ENCODE measurements around the gene SNAPIN. TPM values are rescaled to one million over a fixed set of nuclear protein-coding genes. Genes with fewer than 3 reads are reported as not detected.

The SNAPIN gene
- polyA plus RNA-seq, 1 donor from 2014 or later, result 74.5 TPM

- no peak overlapping the region for H3K4me3 Mint-ChIP-seq
- H3K27ac Mint-ChIP-seq, result no peak overlapping the region
- H3K9me3 Mint-ChIP-seq, result no peaks in the 10 kb centered on the region
- peaks cover 5% of the 10 kb centered on the region for H3K27me3 Mint-ChIP-seq
- peaks cover 0 to 7% (median 0%) of the 10 kb centered on the region in 3 donors for H3K4me1 Mint-ChIP-seq
- H3K36me3 Mint-ChIP-seq, result no peaks in the 10 kb centered on the region
Measured at GRCh38 chr1:153688276-153688675, 29.8 kb downstream of the SNAPIN start.

- Mint-ChIP-seq H3K27me3 (peaks cover 2% of the 10 kb centered on the region), H3K4me3 (no peak overlapping the region), H3K4me1 (peaks cover 0 to 7% (median 0%) of the 10 kb centered on the region in 3 donors), H3K27ac (no peak overlapping the region), H3K9me3 (no peaks in the 10 kb centered on the region), H3K36me3 (no peaks in the 10 kb centered on the region)
Measured at GRCh38 chr1:153688736-153689328, 30.3 kb downstream of the SNAPIN start.

GRCh38 chr1:153693466-153693865, 35.0 kb downstream of the SNAPIN start:
- Mint-ChIP-seq H3K36me3 (no peaks in the 10 kb centered on the region), H3K27me3 (peaks cover 7% of the 10 kb centered on the region), H3K9me3 (no peaks in the 10 kb centered on the region), H3K4me3 (peak overlapping the region in 1 of 4 donors; percentile 68), H3K27ac (no peak overlapping the region), H3K4me1 (peaks cover 0 to 2% (median 0%) of the 10 kb centered on the region in 3 donors)

- H3K36me3 Mint-ChIP-seq, result no peaks in the 10 kb centered on the region
- H3K27me3 Mint-ChIP-seq, result peaks cover 7% of the 10 kb centered on the region
- no peak overlapping the region for H3K27ac Mint-ChIP-seq
- no peak overlapping the region for H3K4me3 Mint-ChIP-seq
- H3K4me1 Mint-ChIP-seq, result no peaks in the 10 kb centered on the region
- H3K9me3 Mint-ChIP-seq, result no peaks in the 10 kb centered on the region
Measured at GRCh38 chr1:153696741-153697140, 38.2 kb downstream of the SNAPIN start.

GRCh38 chr1:153697191-153698019, 38.9 kb downstream of the SNAPIN start:
- no peaks in the 10 kb centered on the region for H3K36me3 Mint-ChIP-seq
- peak overlapping the region in 1 of 3 donors; percentile 73 for H3K27ac Mint-ChIP-seq
- no peaks in the 10 kb centered on the region for H3K9me3 Mint-ChIP-seq
- H3K4me1 Mint-ChIP-seq, result no peaks in the 10 kb centered on the region
- H3K27me3 Mint-ChIP-seq, result peaks cover 7% of the 10 kb centered on the region
- peak overlapping the region in 1 of 4 donors; percentile 38 for H3K4me3 Mint-ChIP-seq

GRCh38 chr1:153698020-153698922, 39.8 kb downstream of the SNAPIN start:
- H3K27ac Mint-ChIP-seq, result peak overlapping the region in 1 of 3 donors; percentile 73
- H3K9me3 Mint-ChIP-seq, result no peaks in the 10 kb centered on the region
- H3K4me1 Mint-ChIP-seq, result no peaks in the 10 kb centered on the region
- H3K27me3 Mint-ChIP-seq, result peaks cover 7% of the 10 kb centered on the region
- peak overlapping the region in 1 of 4 donors; percentile 38 for H3K4me3 Mint-ChIP-seq
- H3K36me3 Mint-ChIP-seq, result no peaks in the 10 kb centered on the region

- H3K4me3 Mint-ChIP-seq, result no peak overlapping the region
- H3K4me1 Mint-ChIP-seq, result no peaks in the 10 kb centered on the region
- peaks cover 7% of the 10 kb centered on the region for H3K27me3 Mint-ChIP-seq
- no peak overlapping the region for H3K27ac Mint-ChIP-seq
- no peaks in the 10 kb centered on the region for H3K9me3 Mint-ChIP-seq
- no peaks in the 10 kb centered on the region for H3K36me3 Mint-ChIP-seq
Measured at GRCh38 chr1:153698923-153699714, 40.6 kb downstream of the SNAPIN start.

GRCh38 chr1:153699768-153700167, 41.3 kb downstream of the SNAPIN start:
- Mint-ChIP-seq H3K4me1 (no peaks in the 10 kb centered on the region), H3K27me3 (peaks cover 7% of the 10 kb centered on the region), H3K9me3 (no peaks in the 10 kb centered on the region), H3K36me3 (no peaks in the 10 kb centered on the region), H3K27ac (no peak overlapping the region), H3K4me3 (no peak overlapping the region)

GRCh38 chr1:153705484-153705883, 47.0 kb downstream of the SNAPIN start:
- Mint-ChIP-seq H3K27me3 (no peaks in the 10 kb centered on the region), H3K9me3 (no peaks in the 10 kb centered on the region), H3K27ac (no peak overlapping the region), H3K4me1 (no peaks in the 10 kb centered on the region), H3K36me3 (peaks cover 1% of the 10 kb centered on the region), H3K4me3 (no peak overlapping the region)

- no peaks in the 10 kb centered on the region for H3K9me3 Mint-ChIP-seq
- H3K27me3 Mint-ChIP-seq, result peaks cover 12% of the 10 kb centered on the region
- H3K36me3 Mint-ChIP-seq, result peaks cover 1% of the 10 kb centered on the region
- H3K4me3 Mint-ChIP-seq, result no peak overlapping the region
- H3K27ac Mint-ChIP-seq, result no peak overlapping the region
- H3K4me1 Mint-ChIP-seq, result peaks cover 0 to 2% (median 0%) of the 10 kb centered on the region in 3 donors
Measured at GRCh38 chr1:153711026-153711425, 52.5 kb downstream of the SNAPIN start.

Other genes starting within 250 kb of the SNAPIN start
- gene S100A7A, start 242.2 kb upstream of the SNAPIN start, polyA plus RNA-seq, result not detected
- gene S100A7, start 198.1 kb upstream of the SNAPIN start, polyA plus RNA-seq, result not detected
- 397 TPM for gene S100A6, start 122.7 kb upstream of the SNAPIN start, polyA plus RNA-seq
- gene S100A5, start 117.8 kb upstream of the SNAPIN start, polyA plus RNA-seq, result 1.4 TPM
- 524 TPM for gene S100A4, start 112.9 kb upstream of the SNAPIN start, polyA plus RNA-seq
- not detected for gene S100A3, start 109.4 kb upstream of the SNAPIN start, polyA plus RNA-seq
- not detected for gene S100A2, start 92.9 kb upstream of the SNAPIN start, polyA plus RNA-seq
- not detected for gene S100A16, start 45.6 kb upstream of the SNAPIN start, polyA plus RNA-seq
- gene S100A14, start 42.4 kb upstream of the SNAPIN start, polyA plus RNA-seq, result not detected
- 3.0 TPM for gene S100A13, start 31.2 kb upstream of the SNAPIN start, polyA plus RNA-seq
- not detected for gene S100A1, start 30.3 kb upstream of the SNAPIN start, polyA plus RNA-seq
- 78.6 TPM for gene CHTOP, start 24.6 kb upstream of the SNAPIN start, polyA plus RNA-seq
- gene ILF2, start 12.3 kb downstream of the SNAPIN start, polyA plus RNA-seq, result 106 TPM
- gene NPR1, start 20.0 kb downstream of the SNAPIN start, polyA plus RNA-seq, result not detected
- 11.8 TPM for gene INTS3, start 69.3 kb downstream of the SNAPIN start, polyA plus RNA-seq
- gene SLC27A3, start 116.7 kb downstream of the SNAPIN start, polyA plus RNA-seq, result 12.9 TPM

Data from IgD-negative memory B cell (primary cell).